B cell (primary cell): Measurements from ENCODE around the gene EFCAB13. TPM values are rescaled to one million over a fixed set of nuclear protein-coding genes. Genes with fewer than 3 reads are reported as not detected.

Experiments
- ATAC-seq: fragments of 200-7000 bp; cut with Tn5 transposase; one replicate; pipeline ENCODE4 v1.10.0; 2021; ENCODE audit warnings: low read depth, mild to moderate bottlenecking, moderate number of reproducible peaks, moderate library complexity
- CTCF ChIA-PET: fragments of 350-600 bp; sonication (Branson Sonifier 250); formaldehyde crosslinking; loops from one replicate; lab custom pipeline; 2021; ENCODE audit warnings: antibody characterized with exemption, inconsistent platforms; lab: Charles Lee
- POLR2A ChIA-PET: fragments of 350-600 bp; sonication (Branson Sonifier 250); formaldehyde crosslinking; loops from one replicate; lab custom pipeline; 2021; ENCODE audit warnings: antibody characterized with exemption; lab: Charles Lee
- DNase-seq: peaks from one replicate; pipeline ENCODE4 v3.0.0; 2013
- H2AFZ ChIP-seq: 2 replicates; pipeline ENCODE4 v1.6.1; 2012; ENCODE audit warnings: mild to moderate bottlenecking, low read depth, low read length; ENCODE audit not compliant: insufficient read depth, poor library complexity, severe bottlenecking
- H3K27ac ChIP-seq, 2 donors: 1 replicate in 1 of 2; 2 replicates in 1 of 2; pipeline ENCODE4 v1.5.1; 2012 to 2013; ENCODE audit warnings: low read length in 2 of 2, mild to moderate bottlenecking in 2 of 2, moderate library complexity in 1 of 2
- H3K27me3 ChIP-seq, 4 experiments: fragments of 200-600 bp in 1 of 4; sonication (generic) in 1 of 4; replicated peaks in 1 of 4; 1 replicate in 2 of 4; 2 replicates in 2 of 4; pipeline versions ENCODE4 v1.6.1 to v1.7.0; 2013 to 2016; ENCODE audit warnings: low read length in 3 of 4, mild to moderate bottlenecking in 2 of 4, mixed read lengths in 1 of 4, moderate library complexity in 1 of 4; ENCODE audit not compliant: insufficient read depth in 4 of 4, control insufficient read depth in 3 of 4; ENCODE audit errors: control extremely low read depth in 1 of 4
- H3K36me3 ChIP-seq, 2 experiments: replicated peaks in 1 of 2; 1 replicate in 1 of 2; 2 replicates in 1 of 2; pipeline versions ENCODE4 v1.6.1 to v1.7.1; 2013; ENCODE audit warnings: low read length in 1 of 2; ENCODE audit not compliant: insufficient read depth in 2 of 2, control insufficient read depth in 1 of 2; ENCODE audit errors: control extremely low read depth in 1 of 2, extremely low read depth in 1 of 2
- H3K4me1 ChIP-seq, 2 donors: fragments of 200-600 bp in 1 of 2; sonication (generic) in 1 of 2; 1 replicate in 1 of 2; 2 replicates in 1 of 2; pipeline versions ENCODE4 v1.5.1 to v1.6.1; 2013 to 2017; ENCODE audit warnings: low read length in 2 of 2; ENCODE audit not compliant: control insufficient read depth in 2 of 2, insufficient read depth in 2 of 2
- H3K4me2 ChIP-seq: replicated peaks from 2 replicates; pipeline ENCODE3; 2012; ENCODE audit warnings: mild to moderate bottlenecking, low read depth, low read length; ENCODE audit not compliant: poor library complexity, severe bottlenecking
- H3K4me3 ChIP-seq, 5 experiments: fragments of 200-600 bp in 1 of 5; sonication (generic) in 1 of 5; 1 replicate in 3 of 5; 2 replicates in 2 of 5; pipeline versions ENCODE4 v1.5.1 to v1.7.0; 2011 to 2016; ENCODE audit warnings: low read length in 4 of 5, mild to moderate bottlenecking in 4 of 5, low read depth in 2 of 5, control low read depth in 1 of 5, moderate library complexity in 1 of 5; ENCODE audit not compliant: insufficient read depth in 1 of 5; ENCODE audit errors: control extremely low read depth in 1 of 5, extremely low read depth in 1 of 5
- H3K79me2 ChIP-seq: fragments of 200-600 bp; sonication (generic); one replicate; pipeline ENCODE4 v1.6.0; 2016; ENCODE audit warnings: low read length; ENCODE audit not compliant: control insufficient read depth, insufficient read depth
- H3K9ac ChIP-seq: fragments of 200-600 bp; sonication (generic); 2 replicates; pipeline ENCODE4 v1.6.1; 2017; ENCODE audit warnings: mild to moderate bottlenecking, low read length, moderate library complexity
- H3K9me3 ChIP-seq, 3 donors: one replicate each; pipeline versions ENCODE4 v1.6.1 to v1.7.1; 2013; ENCODE audit warnings: low read length in 2 of 3; ENCODE audit not compliant: control insufficient read depth in 2 of 3, insufficient read depth in 1 of 3; ENCODE audit errors: control extremely low read depth in 1 of 3
- H4K20me1 ChIP-seq: 2 replicates; pipeline ENCODE4 v1.6.0; 2012; ENCODE audit warnings: mild to moderate bottlenecking, low read length; ENCODE audit not compliant: insufficient read depth, control insufficient read depth, poor library complexity, severe bottlenecking
- H3K27ac Mint-ChIP-seq: one replicate; pipeline ENCODE4 v1.8.0; 2021; ENCODE audit warnings: mixed read lengths
- H3K27me3 Mint-ChIP-seq: one replicate; pipeline ENCODE4 v1.8.0; 2021; ENCODE audit warnings: mixed read lengths
- H3K4me1 Mint-ChIP-seq: one replicate; pipeline ENCODE4 v1.8.0; 2021; ENCODE audit warnings: mixed read lengths
- H3K4me3 Mint-ChIP-seq: one replicate; pipeline ENCODE4 v1.8.0; 2021; ENCODE audit warnings: mixed read lengths
- H3K9me3 Mint-ChIP-seq: one replicate; pipeline ENCODE4 v1.8.0; 2022; ENCODE audit warnings: mixed read lengths; ENCODE audit not compliant: insufficient read depth
- EZH2 ChIP-seq: IDR thresholded peaks from 2 replicates; pipeline ENCODE4 v1.6.1; 2012; ENCODE audit warnings: borderline replicate concordance, low read depth, mild to moderate bottlenecking, moderate library complexity, low read length; ENCODE audit not compliant: insufficient read depth, poor library complexity, severe bottlenecking
- WGBS: methylation state at CpG from one replicate; pipeline ENCODE4 v1.1.5; 2013; ENCODE audit warnings: missing lambda C conversion rate; ENCODE audit not compliant: insufficient coverage; 5-methylcytosine and 5-hydroxymethylcytosine counted together
- intact Hi-C: fragments of 100-400 bp; cut with micrococcal nuclease; formaldehyde crosslinking; loops from one replicate; pipeline ENCODE4 v1.10.0; 2022
- polyA plus RNA-seq: library from polyadenylated mRNA; depleted of rRNA; stranded (reverse); fragments of >200 nt; gene quantifications from 2 replicates; pipeline ENCODE4 v1.2.3, GENCODE V29; 2012
- total RNA-seq, 2 donors: library from RNA; stranded (reverse); fragments of 120-200 nt in 1 of 2; gene quantifications; 1 replicate in 1 of 2; 2 replicates in 1 of 2; pipeline versions ENCODE4 v1.2.3 to v1.2.4, GENCODE V29; 2013 to 2022
- TF ChIP-seq, protein P1 (sequence below): fragments of 200-600 bp; IDR thresholded peaks from one replicate; pipeline ENCODE4 v1.8.0; 2022; ENCODE audit warnings: antibody characterized with exemption, mild to moderate bottlenecking

The EFCAB13 gene
- total and polyA plus RNA-seq, 2 donors (not counting 1 experiment from before 2014, with no cell fraction given), result 5.4 to 86.5 TPM

- DNase-seq (no peak), ATAC-seq (no peak)
- no peaks in the 10 kb centered on the region for H3K36me3 ChIP-seq
- H3K9me3 Mint-ChIP-seq, result no peaks in the 10 kb centered on the region
- H2AFZ ChIP-seq, result no peak overlapping the region
- no peak overlapping the region for H3K4me2 ChIP-seq
- H3K27ac ChIP-seq, result no peak overlapping the region
- H3K4me1 ChIP-seq, result peaks cover 23 to 27% of the 10 kb centered on the region in 2 donors
- no peak overlapping the region for H3K4me3 Mint-ChIP-seq
- no peaks in the 10 kb centered on the region for H3K27me3 ChIP-seq
- WGBS, result 96% methylated on average over 6 of the region's 6 CpGs
- CTCF ChIA-PET, result interaction anchor here (0.8 to 1.2 kb wide), 2 partner anchors 20 to 21 kb away, joined by 4 to 5 read pairs; no protein-coding TSS in a partner anchor
- no peaks in the 10 kb centered on the region for H3K9me3 ChIP-seq
- H3K79me2 ChIP-seq, result no peaks in the 10 kb centered on the region
- H4K20me1 ChIP-seq, result no peaks in the 10 kb centered on the region
- H3K27me3 Mint-ChIP-seq, result no peaks in the 10 kb centered on the region
- POLR2A ChIA-PET, result interaction anchor here (0.6 to 1.0 kb wide), 2 partner anchors 55 to 96 kb away, joined by 3 read pairs; no protein-coding TSS in a partner anchor
- peaks cover 26% of the 10 kb centered on the region for H3K4me1 Mint-ChIP-seq
- no peak overlapping the region for H3K9ac ChIP-seq
- TF ChIP-seq, protein P1, sequence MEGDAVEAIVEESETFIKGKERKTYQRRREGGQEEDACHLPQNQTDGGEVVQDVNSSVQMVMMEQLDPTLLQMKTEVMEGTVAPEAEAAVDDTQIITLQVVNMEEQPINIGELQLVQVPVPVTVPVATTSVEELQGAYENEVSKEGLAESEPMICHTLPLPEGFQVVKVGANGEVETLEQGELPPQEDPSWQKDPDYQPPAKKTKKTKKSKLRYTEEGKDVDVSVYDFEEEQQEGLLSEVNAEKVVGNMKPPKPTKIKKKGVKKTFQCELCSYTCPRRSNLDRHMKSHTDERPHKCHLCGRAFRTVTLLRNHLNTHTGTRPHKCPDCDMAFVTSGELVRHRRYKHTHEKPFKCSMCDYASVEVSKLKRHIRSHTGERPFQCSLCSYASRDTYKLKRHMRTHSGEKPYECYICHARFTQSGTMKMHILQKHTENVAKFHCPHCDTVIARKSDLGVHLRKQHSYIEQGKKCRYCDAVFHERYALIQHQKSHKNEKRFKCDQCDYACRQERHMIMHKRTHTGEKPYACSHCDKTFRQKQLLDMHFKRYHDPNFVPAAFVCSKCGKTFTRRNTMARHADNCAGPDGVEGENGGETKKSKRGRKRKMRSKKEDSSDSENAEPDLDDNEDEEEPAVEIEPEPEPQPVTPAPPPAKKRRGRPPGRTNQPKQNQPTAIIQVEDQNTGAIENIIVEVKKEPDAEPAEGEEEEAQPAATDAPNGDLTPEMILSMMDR, result no peak
- no peak for TF ChIP-seq EZH2
- peak overlapping the region; percentile 26 for H3K27ac Mint-ChIP-seq
- intact Hi-C loops, result no loop called here
- H3K4me3 ChIP-seq, result no peak overlapping the region
These were observed 27.9 kb upstream of the EFCAB13 start for GRCh38 chr17:47295874-47296255.

GRCh38 chr17:47297661-47298400, 25.9 kb upstream of the EFCAB13 start:
- TF ChIP-seq, protein P1, result no peak
- TF ChIP-seq EZH2, result no peak
- no peaks in the 10 kb centered on the region for H3K36me3 ChIP-seq
- no CpG with 5 or more reads among the region's 4 CpGs for WGBS
- H4K20me1 ChIP-seq, result no peaks in the 10 kb centered on the region
- H3K27ac Mint-ChIP-seq, result no peak overlapping the region
- H3K4me3 Mint-ChIP-seq, result no peak overlapping the region
- DNase-seq (no peak), ATAC-seq (no peak)
- ChIA-PET CTCF (no interaction called here), POLR2A (no interaction called here)
- peaks cover 5% of the 10 kb centered on the region for H3K9me3 Mint-ChIP-seq
- H3K79me2 ChIP-seq, result no peaks in the 10 kb centered on the region
- H3K4me1 ChIP-seq, result peaks cover 23 to 27% of the 10 kb centered on the region in 2 donors
- H3K27ac ChIP-seq, result no peak overlapping the region
- H3K4me1 Mint-ChIP-seq, result peaks cover 30% of the 10 kb centered on the region
- no peaks in the 10 kb centered on the region for H3K27me3 ChIP-seq
- no peak overlapping the region for H3K9ac ChIP-seq
- H3K4me2 ChIP-seq, result no peak overlapping the region
- intact Hi-C loops, result no loop called here
- H3K4me3 ChIP-seq, result no peak overlapping the region
- peaks cover 0 to 8% (median 5%) of the 10 kb centered on the region in 3 donors for H3K9me3 ChIP-seq
- no peaks in the 10 kb centered on the region for H3K27me3 Mint-ChIP-seq
- no peak overlapping the region for H2AFZ ChIP-seq
